ENCODE results near the gene CARNS1.
A peak's percentile ranks its signal among the peaks of the same experiment; 100 is the strongest.

Gene CARNS1

GRCh38 chr11:67390947-67391303, 24.6 kb upstream of the CARNS1 start:
- Histone ChIP-seq H3K4me3 (peak overlapping the region; percentile 67 to 87 (median 76)), H3K9ac (peak overlapping the region; percentile 81 to 91 (median 87)), H3K27me3 (no peaks in the 10 kb centered on the region; a peak in 1 of 22 replicates), H3K27ac (peak overlapping the region; percentile 70 to 90 (median 80)), H3K36me3 (peaks cover 11 to 30% (median 25%) of the 10 kb centered on the region in 11 experiments; a peak in 20 of 22 replicates), H3K4me1 (peaks cover 30 to 53% (median 46%) of the 10 kb centered on the region in 10 experiments), H3K4me2 (peak overlapping the region; percentile 83 to 100 (median 98)), H4K20me1 (peaks cover 0 to 36% (median 21%) of the 10 kb centered on the region in 11 experiments; a peak in 20 of 22 replicates), H3K9me3 (replicated peaks in 1 of 11) (no peaks in the 10 kb centered on the region)
- no peak for TF ChIP-seq Cebpa-rat (IDR thresholded peaks at IDR 0.05)

- TF ChIP-seq Cebpa-rat (IDR thresholded peaks at IDR 0.05) = no peak
- peak within 1 kb of the TSS; percentile 67 to 87 (median 76) for H3K4me3 ChIP-seq
- peaks cover 37 to 59% (median 50%) of the 10 kb centered on the region in 10 experiments for H3K4me1 ChIP-seq
- H4K20me1 ChIP-seq = peaks cover 3 to 42% (median 27%) of the 10 kb centered on the region in 11 experiments; a peak in 21 of 22 replicates
- H3K27ac ChIP-seq = peak within 1 kb of the TSS; percentile 70 to 90 (median 80)
- peaks cover 17 to 36% (median 30%) of the 10 kb centered on the region in 11 experiments; a peak in 20 of 22 replicates for H3K36me3 ChIP-seq
- H3K9me3 ChIP-seq (replicated peaks in 1 of 11) = no peaks in the 10 kb centered on the region
- H3K9ac ChIP-seq = peak within 1 kb of the TSS; percentile 81 to 91 (median 87)
- H3K27me3 ChIP-seq = no peaks in the 10 kb centered on the region; a peak in 1 of 22 replicates
- peak within 1 kb of the TSS; percentile 85 to 100 (median 99) for H3K4me2 ChIP-seq
These were observed 23.9 kb upstream of the CARNS1 start, which contains the start of gene RAD9A for GRCh38 chr11:67391304-67392182. Gene RAD9A (plus strand): TSS chr11:67391986. CDS start chr11:67392045, 59 bp downstream.

GRCh38 chr11:67392183-67392715, 23.2 kb upstream of the CARNS1 start:
- Histone ChIP-seq H3K27ac (peak overlapping the region in 10 of 11 experiments; percentile 73 to 90 (median 82); a peak in 20 of 22 replicates), H3K4me2 (peak overlapping the region; percentile 85 to 100 (median 99)), H3K9ac (peak overlapping the region; percentile 81 to 91 (median 87)), H3K4me1 (peaks cover 38 to 61% (median 54%) of the 10 kb centered on the region in 10 experiments), H3K4me3 (peak overlapping the region; percentile 67 to 87 (median 76)), H4K20me1 (peaks cover 8 to 49% (median 34%) of the 10 kb centered on the region in 11 experiments; a peak in 21 of 22 replicates), H3K36me3 (peaks cover 23 to 43% (median 36%) of the 10 kb centered on the region in 11 experiments), H3K27me3 (no peaks in the 10 kb centered on the region), H3K9me3 (replicated peaks in 1 of 11) (no peaks in the 10 kb centered on the region)
- no peak for TF ChIP-seq Cebpa-rat (IDR thresholded peaks at IDR 0.05)

DNA sequence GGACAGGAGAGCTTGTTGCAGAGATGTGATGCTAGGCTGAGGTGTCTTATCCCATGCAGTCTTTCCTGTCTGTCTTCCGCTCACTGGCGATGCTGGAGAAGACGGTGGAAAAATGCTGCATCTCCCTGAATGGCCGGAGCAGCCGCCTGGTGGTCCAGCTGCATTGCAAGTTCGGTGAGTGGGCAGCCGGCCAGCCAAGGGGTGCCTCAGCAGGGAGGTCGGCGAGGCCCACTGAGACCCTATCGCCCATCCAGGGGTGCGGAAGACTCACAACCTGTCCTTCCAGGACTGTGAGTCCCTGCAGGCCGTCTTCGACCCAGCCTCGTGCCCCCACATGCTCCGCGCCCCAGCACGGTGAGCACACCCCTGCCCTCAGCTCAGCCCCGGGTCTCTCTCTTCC, 22.0 kb upstream of the CARNS1 start:
- no peak for TF ChIP-seq Cebpa-rat (IDR thresholded peaks at IDR 0.05)
- H3K4me2 ChIP-seq = peak overlapping the region in 10 of 11 experiments; percentile 2 to 99 (median 41); a peak in 12 of 22 replicates
- peaks cover 50 to 73% (median 64%) of the 10 kb centered on the region in 10 experiments for H3K4me1 ChIP-seq
- peaks cover 35 to 55% (median 48%) of the 10 kb centered on the region in 11 experiments for H3K36me3 ChIP-seq
- no peaks in the 10 kb centered on the region for H3K27me3 ChIP-seq
- H3K9me3 ChIP-seq (replicated peaks in 1 of 11) = no peaks in the 10 kb centered on the region
- peak overlapping the region in 6 of 11 experiments; percentile 29 to 54 (median 38); a peak in 6 of 22 replicates for H3K9ac ChIP-seq
- peaks cover 20 to 61% (median 46%) of the 10 kb centered on the region in 11 experiments; a peak in 21 of 22 replicates for H4K20me1 ChIP-seq
- no peak overlapping the region for H3K27ac ChIP-seq
- no peak overlapping the region; a peak in 1 of 20 replicates for H3K4me3 ChIP-seq

DNA sequence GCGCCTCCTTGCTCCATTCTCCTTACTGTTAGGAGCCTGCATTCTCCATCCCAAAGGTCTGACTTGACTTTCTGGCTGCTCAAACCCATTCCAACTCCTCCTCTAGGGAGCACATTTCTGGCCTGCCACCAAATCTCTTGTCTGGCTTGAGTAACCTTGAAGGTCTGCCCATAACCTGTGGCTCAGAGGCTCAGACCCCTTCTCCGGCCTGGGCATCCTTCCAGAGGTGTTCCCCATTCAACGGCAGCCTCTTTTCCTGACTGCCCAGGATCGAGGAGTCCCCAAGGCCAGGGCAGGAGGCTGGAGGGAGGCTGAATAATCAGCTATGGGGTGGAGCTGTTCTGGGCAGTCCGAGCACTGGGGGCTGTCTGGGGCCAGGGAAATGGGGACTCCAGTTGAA, 21.5 kb upstream of the CARNS1 start:
- Histone ChIP-seq H3K27me3 (no peaks in the 10 kb centered on the region), H3K9ac (peak overlapping the region in 6 of 11 experiments; percentile 29 to 54 (median 38); a peak in 9 of 22 replicates), H3K36me3 (peaks cover 41 to 60% (median 54%) of the 10 kb centered on the region in 11 experiments), H4K20me1 (peaks cover 25 to 66% (median 52%) of the 10 kb centered on the region in 11 experiments; a peak in 21 of 22 replicates), H3K4me2 (peak overlapping the region in 3 of 11 experiments; percentile 19 to 99 (median 49); a peak in 4 of 22 replicates), H3K27ac (no peak overlapping the region), H3K4me1 (peaks cover 56 to 78% (median 69%) of the 10 kb centered on the region in 10 experiments), H3K9me3 (replicated peaks in 1 of 11) (no peaks in the 10 kb centered on the region), H3K4me3 (no peak overlapping the region; a peak in 1 of 20 replicates)
- TF ChIP-seq Cebpa-rat (IDR thresholded peaks at IDR 0.05) = no peak

DNA sequence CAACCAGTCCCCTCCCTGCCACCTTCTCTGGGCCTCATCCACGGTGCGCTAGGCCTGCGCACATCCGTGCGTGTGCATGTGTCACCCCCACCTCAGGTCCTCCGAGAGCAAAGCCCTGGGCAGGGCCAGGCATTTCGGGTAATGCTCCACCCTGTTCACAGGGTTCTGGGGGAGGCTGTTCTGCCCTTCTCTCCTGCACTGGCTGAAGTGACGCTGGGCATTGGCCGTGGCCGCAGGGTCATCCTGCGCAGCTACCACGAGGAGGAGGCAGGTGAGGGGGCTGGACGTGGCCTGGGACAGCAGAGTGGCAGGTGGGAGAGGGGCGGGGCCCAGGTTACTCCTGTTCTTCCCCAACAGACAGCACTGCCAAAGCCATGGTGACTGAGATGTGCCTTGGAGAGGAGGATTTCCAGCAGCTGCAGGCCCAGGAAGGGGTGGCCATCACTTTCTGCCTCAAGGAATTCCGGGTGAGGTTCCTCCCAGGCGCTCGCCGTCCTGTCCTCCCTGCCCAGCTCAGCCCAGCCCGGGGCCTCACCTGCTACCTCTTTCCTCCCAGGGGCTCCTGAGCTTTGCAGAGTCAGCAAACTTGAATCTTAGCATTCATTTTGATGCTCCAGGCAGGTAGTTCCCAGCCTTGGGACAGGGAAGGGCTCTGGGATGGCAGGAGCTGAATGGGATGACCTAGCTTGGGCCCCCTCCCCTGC, 19.8 kb upstream of the CARNS1 start:
- Histone ChIP-seq H3K4me2 (peak overlapping the region in 5 of 11 experiments; percentile 82 to 93 (median 90); a peak in 7 of 22 replicates), H3K36me3 (peaks cover 57 to 77% (median 69%) of the 10 kb centered on the region in 11 experiments), H3K4me3 (no peak overlapping the region), H3K4me1 (peaks cover 60 to 79% (median 69%) of the 10 kb centered on the region in 10 experiments), H3K9me3 (replicated peaks in 1 of 11) (no peaks in the 10 kb centered on the region), H3K27ac (peak overlapping the region in 1 of 11 experiments; percentile 31; a peak in 1 of 22 replicates), H3K9ac (peak overlapping the region in 5 of 11 experiments; percentile 27 to 68 (median 60); a peak in 9 of 22 replicates), H4K20me1 (peaks cover 42 to 84% (median 69%) of the 10 kb centered on the region in 11 experiments; a peak in 21 of 22 replicates), H3K27me3 (no peaks in the 10 kb centered on the region)
- no peak for TF ChIP-seq Cebpa-rat (IDR thresholded peaks at IDR 0.05)

DNA sequence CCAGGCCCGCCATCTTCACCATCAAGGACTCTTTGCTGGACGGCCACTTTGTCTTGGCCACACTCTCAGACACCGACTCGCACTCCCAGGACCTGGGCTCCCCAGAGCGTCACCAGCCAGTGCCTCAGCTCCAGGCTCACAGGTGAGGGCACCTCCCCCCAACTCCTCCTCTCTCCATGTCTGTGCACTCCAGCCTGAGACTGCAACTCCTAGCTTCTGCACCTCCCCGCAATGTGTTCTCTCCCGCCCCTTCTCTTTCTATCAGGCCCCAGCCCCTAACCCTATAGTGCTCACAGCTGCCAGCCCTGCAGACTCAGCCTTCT, 19.3 kb upstream of the CARNS1 start:
- Histone ChIP-seq H3K4me3 (no peak overlapping the region; a peak in 2 of 20 replicates), H3K27me3 (no peaks in the 10 kb centered on the region), H4K20me1 (peaks cover 42 to 89% (median 74%) of the 10 kb centered on the region in 11 experiments; a peak in 21 of 22 replicates), H3K9ac (peak overlapping the region in 8 of 11 experiments; percentile 52 to 97 (median 58); a peak in 13 of 22 replicates), H3K4me2 (peak overlapping the region in 10 of 11 experiments; percentile 82 to 99 (median 93); a peak in 18 of 22 replicates), H3K27ac (peak overlapping the region in 5 of 11 experiments; percentile 26 to 59 (median 34); a peak in 4 of 22 replicates), H3K9me3 (replicated peaks in 1 of 11) (no peaks in the 10 kb centered on the region), H3K36me3 (peaks cover 57 to 77% (median 69%) of the 10 kb centered on the region in 11 experiments), H3K4me1 (peaks cover 58 to 77% (median 69%) of the 10 kb centered on the region in 10 experiments)
- no peak for TF ChIP-seq Cebpa-rat (IDR thresholded peaks at IDR 0.05)

Data from BLaER1 treated with 17β-estradiol and CSF1 and Interleukin-3, amounts not matched to agents 10 nM and 100 nM (cell line).